ENCODE results near the gene SULT1E1.
A peak's percentile ranks its signal among the peaks of the same experiment; 100 is the strongest.

SULT1E1 gene, protein sequence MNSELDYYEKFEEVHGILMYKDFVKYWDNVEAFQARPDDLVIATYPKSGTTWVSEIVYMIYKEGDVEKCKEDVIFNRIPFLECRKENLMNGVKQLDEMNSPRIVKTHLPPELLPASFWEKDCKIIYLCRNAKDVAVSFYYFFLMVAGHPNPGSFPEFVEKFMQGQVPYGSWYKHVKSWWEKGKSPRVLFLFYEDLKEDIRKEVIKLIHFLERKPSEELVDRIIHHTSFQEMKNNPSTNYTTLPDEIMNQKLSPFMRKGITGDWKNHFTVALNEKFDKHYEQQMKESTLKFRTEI

DNA sequence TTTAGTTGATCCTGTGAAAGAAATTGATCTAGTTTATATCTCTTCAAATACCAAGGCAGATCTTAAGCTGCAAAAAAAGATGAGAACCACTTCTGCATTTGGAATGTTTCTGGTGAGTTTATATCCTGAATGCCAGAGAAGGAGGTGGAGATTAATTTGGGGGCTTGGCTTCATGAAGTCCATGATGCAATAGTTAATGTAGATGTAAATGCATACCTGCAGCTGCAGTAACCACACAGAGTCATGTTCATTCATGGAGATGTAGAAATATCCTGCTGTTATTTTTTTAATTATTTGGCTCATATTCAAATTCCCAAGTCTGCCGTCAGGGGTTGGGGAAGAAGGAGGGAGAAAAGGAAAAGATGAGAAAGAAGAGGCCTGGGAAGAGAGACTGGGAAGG lies at the start of gene SULT1E1:
TSS of gene SULT1E1 (minus strand) at position 94 of the 400 bp plus-strand sequence. CDS start 2,501 bp downstream, outside the sequence.
- no peak for DNase-seq (ENCODE audit: low read depth in 2 of 2)

GRCh38 chr4:69909195-69909594 lies 49.2 kb upstream of the SULT1E1 start:
- DNase-seq (ENCODE audit: low read depth in 2 of 2): no peak

- DNase-seq (ENCODE audit: low read depth in 2 of 2): no peak
Observed at GRCh38 chr4:69907151-69907550, 47.2 kb upstream of the SULT1E1 start.

DNA sequence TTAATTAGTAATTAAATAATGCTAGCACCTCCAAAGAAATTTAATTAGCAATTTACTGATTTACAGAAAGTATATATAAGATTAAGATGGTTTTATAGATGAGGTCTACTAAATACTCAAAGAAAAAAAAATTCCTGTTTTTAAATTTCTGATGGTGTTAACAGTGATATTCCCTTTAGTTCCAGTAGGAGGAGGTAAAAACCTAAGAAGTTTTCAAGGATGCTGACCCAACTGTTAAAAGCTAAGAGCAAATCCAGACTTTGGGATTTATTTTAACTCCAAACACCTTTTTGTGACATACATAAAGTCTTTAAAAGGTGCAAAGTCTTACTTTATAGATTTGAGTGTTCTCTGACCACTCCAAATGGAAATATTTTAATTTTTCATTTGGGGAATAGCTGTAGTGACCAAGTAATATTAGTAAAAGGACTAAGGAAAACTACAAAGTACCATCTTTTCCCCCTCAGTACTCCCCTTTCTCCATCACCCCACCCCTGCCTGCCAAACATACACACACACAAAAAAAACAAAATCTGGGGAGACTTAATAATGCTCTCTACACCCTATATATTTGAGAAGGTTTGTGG lies 36.7 kb upstream of the SULT1E1 start:
- no peak for DNase-seq (ENCODE audit: low read depth in 2 of 2)

GRCh38 chr4:69894721-69895120 lies 34.8 kb upstream of the SULT1E1 start:
- no peak for DNase-seq (ENCODE audit: low read depth in 2 of 2)

DNA sequence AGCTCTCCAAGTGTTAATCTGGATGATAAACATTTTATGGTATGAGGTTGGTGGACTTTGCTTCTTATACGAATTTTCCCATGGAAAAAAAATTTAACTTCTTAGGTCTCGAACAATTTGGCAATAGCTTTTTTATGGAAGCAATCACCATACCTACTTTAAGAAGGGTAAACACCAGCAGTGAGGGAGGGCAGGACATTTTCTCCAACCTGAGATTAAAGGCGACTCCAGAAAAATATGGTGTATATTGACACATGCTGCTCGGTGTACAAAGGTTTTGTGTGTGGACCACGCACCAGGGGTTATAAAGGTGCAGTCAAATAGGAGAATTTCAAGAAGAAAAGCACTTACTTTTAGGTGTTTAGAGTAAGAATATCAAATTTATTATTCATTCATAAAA lies 34.2 kb upstream of the SULT1E1 start:
- DNase-seq (ENCODE audit: low read depth in 2 of 2): no peak

GRCh38 chr4:69888336-69888735 lies 28.4 kb upstream of the SULT1E1 start:
- DNase-seq (ENCODE audit: low read depth in 2 of 2): no peak

DNA sequence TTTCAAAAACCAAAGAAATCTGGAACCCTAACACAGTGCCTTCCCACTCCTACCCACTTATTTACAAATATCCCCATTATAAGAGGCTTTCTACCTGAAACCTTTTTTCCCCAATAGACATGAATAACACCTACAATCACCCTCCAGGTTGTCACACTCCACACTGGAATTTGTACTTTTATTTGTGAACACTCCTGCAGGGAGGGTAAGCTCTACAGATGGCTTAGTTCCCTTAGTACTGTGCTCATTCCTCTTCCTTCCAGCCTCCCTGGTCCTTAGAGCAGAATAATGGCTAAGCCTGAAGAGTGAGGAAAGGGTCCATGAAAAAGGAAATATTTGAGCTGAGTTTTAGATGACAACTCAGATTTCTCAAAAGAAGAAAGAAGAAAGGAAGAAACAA lies 22.2 kb upstream of the SULT1E1 start:
- DNase-seq (ENCODE audit: low read depth in 2 of 2): no peak

GRCh38 chr4:69881173-69881773 lies 21.3 kb upstream of the SULT1E1 start:
- peak; percentile 1 to 4 for DNase-seq (ENCODE audit: low read depth in 2 of 2)

GRCh38 chr4:69878250-69878649 lies 18.3 kb upstream of the SULT1E1 start:
- no peak for DNase-seq (ENCODE audit: low read depth in 2 of 2)

GRCh38 chr4:69877453-69877852 lies 17.5 kb upstream of the SULT1E1 start:
- no peak for DNase-seq (ENCODE audit: low read depth in 2 of 2)

- no peak for DNase-seq (ENCODE audit: low read depth in 2 of 2)
Observed at GRCh38 chr4:69876071-69876470, 16.1 kb upstream of the SULT1E1 start.

DNA sequence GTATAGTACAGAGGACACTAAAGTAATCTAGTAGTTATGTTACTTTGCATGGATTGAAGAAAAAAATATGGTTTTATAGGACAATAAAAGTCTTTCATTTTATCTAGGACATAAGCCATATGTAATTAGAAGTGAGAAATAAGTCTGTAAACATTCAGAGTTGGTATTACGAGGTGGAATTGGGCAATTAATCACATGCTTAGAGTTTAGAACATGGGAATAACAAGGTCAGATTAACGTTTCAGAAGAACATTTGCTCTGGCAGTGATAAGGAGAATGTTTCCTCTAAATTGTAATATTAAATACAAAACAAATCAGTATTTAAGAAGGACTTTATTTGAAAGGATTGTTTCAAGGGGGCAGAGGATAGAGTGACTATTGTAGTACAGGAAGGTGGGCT lies 15.6 kb upstream of the SULT1E1 start:
- no peak for DNase-seq (ENCODE audit: low read depth in 2 of 2)

DNA sequence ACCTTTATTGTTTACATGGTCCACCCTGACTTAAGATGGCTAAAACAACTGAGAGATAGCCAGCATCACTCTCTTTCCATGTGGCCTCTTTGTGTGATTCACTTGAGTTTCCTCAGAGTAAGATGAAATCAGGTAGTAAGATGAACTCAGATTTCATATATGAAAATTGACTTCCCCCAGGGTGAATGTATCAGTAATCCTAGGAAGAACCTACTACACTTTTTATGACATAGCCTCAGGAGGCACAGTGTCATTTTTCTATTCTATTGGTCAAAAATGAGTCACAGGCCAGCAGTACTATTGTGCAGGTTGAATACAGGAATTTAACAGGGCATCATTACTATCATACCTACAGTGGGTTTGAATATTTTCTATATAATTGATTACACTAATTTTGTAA lies 14.6 kb upstream of the SULT1E1 start:
- DNase-seq (ENCODE audit: low read depth in 2 of 2): no peak

DNA sequence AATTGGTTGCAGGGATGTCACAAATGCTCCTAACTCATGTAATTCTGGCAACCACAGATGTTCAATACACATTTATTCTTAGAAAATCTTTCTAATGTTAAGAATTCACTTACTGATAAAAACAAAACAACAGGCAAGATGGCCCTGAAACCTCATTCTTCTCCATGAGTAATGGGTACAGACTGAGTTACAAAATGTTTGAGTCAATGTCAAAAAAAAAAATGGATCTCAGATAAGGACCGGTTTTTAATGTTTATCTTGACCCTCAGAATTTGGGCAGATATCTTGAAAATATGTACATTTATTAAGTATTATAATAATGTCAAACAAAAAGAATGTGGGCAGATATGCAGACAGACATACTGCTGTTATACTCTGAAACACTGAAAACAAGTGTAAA lies 1.8 kb upstream of the SULT1E1 start:
- no peak for DNase-seq (ENCODE audit: low read depth in 2 of 2)

GRCh38 chr4:69860521-69861298 lies 765 bp upstream of the SULT1E1 start:
- DNase-seq (ENCODE audit: low read depth in 2 of 2): no peak

- DNase-seq (ENCODE audit: low read depth in 2 of 2): no peak
Observed at GRCh38 chr4:69859140-69859685, 732 bp downstream of the SULT1E1 start.

DNA sequence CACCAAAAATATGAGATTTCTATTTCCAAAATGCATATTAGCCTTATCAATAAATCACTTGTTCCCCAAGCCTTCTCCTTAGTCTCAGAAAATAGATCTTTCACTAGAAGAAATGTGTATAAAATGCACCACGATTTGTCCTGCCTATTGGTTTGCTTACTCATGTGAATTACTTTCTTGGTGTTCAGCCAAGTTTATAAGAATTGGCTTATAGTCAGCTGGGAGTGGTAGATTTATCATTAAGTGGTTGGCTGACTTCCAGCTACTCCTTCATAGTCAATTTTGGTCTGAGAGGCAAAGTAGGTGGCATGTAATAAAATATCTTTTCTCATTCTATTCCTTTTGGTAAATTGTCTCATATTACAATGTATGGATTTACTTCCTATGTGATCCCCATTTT lies 1.3 kb downstream of the SULT1E1 start:
- no peak for DNase-seq (ENCODE audit: low read depth in 2 of 2)

- no peak for DNase-seq (ENCODE audit: low read depth in 2 of 2)
Observed at GRCh38 chr4:69855822-69856221, 4.1 kb downstream of the SULT1E1 start.

DNA sequence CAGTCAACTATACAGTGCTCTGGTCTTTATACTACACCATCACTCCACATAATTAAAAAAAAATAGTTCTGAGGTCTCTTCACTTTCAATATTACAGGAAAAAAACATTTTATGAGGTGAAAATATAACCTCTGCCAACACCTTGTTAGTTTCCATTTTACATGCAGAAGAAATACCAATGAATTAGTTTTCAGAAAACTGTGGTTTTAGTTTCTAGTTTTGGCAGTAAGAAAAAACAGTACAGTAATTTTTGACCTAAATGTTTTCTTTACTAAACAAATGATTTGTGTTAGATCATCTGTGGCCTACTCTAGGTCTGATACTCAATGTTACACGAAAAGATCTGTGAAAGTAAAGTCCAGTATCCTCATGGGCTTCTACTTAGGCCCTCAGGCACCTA lies 10.0 kb downstream of the SULT1E1 start:
- DNase-seq (ENCODE audit: low read depth in 2 of 2): no peak

GRCh38 chr4:69849297-69849696 lies 10.6 kb downstream of the SULT1E1 start:
- DNase-seq (ENCODE audit: low read depth in 2 of 2): no peak

DNA sequence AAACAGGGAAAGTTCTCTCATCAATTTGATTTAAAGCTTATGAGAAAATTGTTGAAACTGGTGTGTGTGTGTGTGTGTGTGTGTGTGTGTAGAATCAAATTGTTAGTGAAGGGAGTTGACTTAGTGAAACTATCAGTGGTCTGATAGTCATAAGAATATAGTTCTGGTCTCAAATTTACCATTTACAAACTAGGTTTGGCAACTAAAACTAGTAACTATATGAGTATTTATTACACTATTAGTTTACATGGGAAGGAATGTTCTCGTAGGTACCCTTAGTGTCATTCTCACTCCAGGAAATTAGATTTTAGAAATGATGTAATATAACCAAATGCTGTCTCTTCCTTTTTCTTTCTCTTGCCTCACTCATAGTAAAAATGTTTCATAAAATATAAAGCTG lies 11.9 kb downstream of the SULT1E1 start:
- no peak for DNase-seq (ENCODE audit: low read depth in 2 of 2)
